Coronary artery (tissue), 2 donors: Measurements from ENCODE around the gene RALGDS.

Source experiments
- DNase-seq: peaks from one replicate; pipeline ENCODE4 v3.0.0-alpha.2; 2017; ENCODE audit warnings: low spot score
- H3K27ac ChIP-seq, 2 donors: fragments of 200-600 bp; sonication (generic); one replicate each; pipeline ENCODE4 v1.5.1; 2016 to 2019
- H3K4me3 ChIP-seq: fragments of 200-600 bp; sonication (generic); 2 replicates; pipeline ENCODE4 v1.5.1; 2016; ENCODE audit warnings: mild to moderate bottlenecking, moderate library complexity
- CTCF ChIP-seq: fragments of 200-600 bp; sonication (generic); IDR thresholded peaks from one replicate; pipeline ENCODE4 v1.5.1; 2019; ENCODE audit warnings: antibody characterized with exemption

RALGDS gene

DNA sequence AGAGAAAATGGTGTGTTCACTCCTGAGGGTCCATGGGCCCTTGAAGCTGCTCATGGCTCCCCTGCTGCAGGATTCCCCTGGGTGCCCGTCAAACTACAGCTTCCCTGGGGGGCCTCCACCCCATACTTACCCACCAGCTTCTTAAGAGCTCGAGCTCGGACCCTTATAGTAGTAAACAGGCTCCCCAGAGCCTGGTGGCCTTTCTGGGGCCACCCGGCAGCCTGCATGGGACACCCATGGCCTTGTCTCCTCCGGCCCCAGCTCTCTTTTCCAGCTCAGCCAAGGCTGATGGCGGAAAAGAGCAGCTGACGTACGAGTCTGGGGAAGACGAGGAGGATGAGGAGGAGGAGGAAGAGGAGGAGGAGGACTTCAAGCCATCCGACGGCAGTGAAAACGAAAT, 63.5 kb downstream of the RALGDS start:
- no peak overlapping the region for H3K27ac ChIP-seq
- no peak for DNase-seq

DNA sequence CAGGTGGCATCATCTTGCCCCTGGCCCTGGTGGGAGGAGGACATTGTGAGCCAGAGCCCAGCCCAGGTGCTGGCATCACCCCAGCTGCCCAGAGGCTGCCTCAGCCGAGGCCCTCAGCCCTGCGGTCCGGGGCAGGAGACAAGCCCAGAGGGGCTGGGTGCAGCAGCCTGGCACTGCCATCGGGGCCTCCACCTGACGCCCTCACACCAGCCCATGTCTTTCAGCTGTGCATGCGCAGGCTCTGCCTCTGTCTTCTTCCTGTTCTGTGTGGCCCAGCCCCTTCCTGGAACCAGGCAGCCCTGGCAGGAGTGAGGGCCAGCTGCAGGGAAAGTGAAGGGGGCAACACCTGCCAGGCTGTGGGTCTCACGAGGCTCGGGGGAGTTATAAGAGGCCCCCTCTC, 64.0 kb downstream of the RALGDS start:
- DNase-seq: no peak
- no peak overlapping the region for H3K4me3 ChIP-seq
- no peak overlapping the region for H3K27ac ChIP-seq
- TF ChIP-seq CTCF: no peak

More for the DNA sequence above, 63.5 kb downstream of the RALGDS start:
- TF ChIP-seq CTCF: no peak
- H3K4me3 ChIP-seq: no peak overlapping the region

GRCh38 chr9:133056533-133056932, 64.5 kb downstream of the RALGDS start:
- DNase-seq: no peak
- Histone ChIP-seq H3K27ac (no peak overlapping the region), H3K4me3 (no peak overlapping the region)
- no peak for TF ChIP-seq CTCF

GRCh38 chr9:133055788-133056420, 65.1 kb downstream of the RALGDS start:
- TF ChIP-seq CTCF: no peak
- H3K27ac ChIP-seq: no peak overlapping the region
- no peak overlapping the region for H3K4me3 ChIP-seq
- DNase-seq: no peak

- DNase-seq: no peak
- no peak for TF ChIP-seq CTCF
- H3K4me3 ChIP-seq: no peak overlapping the region
- peak overlapping the region in 1 of 2 donors; percentile 45 for H3K27ac ChIP-seq
Observed at GRCh38 chr9:133054966-133055365, 66.1 kb downstream of the RALGDS start.

DNA sequence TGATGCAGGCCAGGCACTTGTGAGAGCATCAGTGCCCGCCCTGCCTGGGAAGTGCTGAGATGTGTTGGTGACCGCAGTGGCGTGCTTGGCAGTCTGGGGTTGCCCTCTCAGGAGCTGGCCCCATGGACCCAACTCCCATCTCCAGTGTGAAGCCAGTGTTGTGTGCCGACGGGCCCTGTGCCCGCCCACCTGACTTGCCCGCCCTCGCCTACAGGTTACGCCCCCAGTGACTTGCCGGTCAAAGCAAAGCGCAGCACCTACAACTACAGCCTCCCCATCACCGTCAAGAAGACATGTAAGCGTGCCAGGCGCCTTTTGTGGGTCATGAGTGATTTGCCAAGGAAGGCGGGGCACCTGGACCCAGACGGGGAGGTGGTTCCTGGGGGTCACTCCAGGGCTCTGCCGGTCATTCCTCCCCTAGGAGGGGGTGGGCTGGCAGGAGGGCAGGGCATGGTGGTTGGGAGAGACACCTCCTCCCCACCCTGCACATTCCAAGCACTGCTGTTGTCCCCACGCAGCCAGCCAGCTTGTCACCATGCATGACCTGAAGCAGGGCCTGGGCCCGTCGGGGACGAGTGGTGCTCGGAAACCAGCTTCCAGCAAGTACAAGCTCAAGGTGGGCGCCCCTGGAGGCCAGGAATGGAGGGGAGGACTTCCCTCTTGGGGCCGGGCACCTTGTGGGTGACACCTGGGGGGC, 66.7 kb downstream of the RALGDS start:
- H3K4me3 ChIP-seq: no peak overlapping the region
- no peak for DNase-seq
- H3K27ac ChIP-seq: peak overlapping the region in 1 of 2 donors; percentile 45
- no peak for TF ChIP-seq CTCF

DNA sequence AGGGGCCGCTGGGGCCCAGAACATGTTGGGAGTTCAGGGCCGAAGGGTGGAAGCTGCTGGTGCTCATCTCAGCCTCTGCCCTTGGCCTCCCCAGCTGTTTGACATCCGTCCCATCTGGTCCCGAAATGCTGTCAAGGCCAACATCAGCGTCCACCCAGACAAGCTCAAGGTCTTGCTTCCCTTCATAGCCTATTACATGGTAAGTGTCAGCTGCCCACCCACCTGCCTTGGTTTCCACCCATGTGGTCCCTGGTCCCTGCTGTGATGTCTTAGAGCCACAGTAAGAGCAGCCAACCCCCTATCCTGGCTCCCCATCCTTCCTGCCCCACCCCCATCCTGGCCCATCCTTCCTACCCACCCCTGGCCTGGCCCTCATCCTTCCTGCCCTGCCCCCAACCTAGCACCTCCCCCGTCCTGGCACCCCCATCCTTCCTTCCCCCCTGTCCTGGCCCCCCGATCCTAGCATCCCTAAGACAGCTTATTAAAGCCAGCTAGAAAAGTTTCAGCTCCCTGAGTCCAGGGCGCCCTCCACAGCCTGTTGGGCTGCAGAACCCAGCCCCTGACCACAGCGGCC, 69.0 kb downstream of the RALGDS start:
- TF ChIP-seq CTCF: no peak
- H3K4me3 ChIP-seq: no peak overlapping the region
- H3K27ac ChIP-seq: no peak overlapping the region
- DNase-seq: no peak
